GM12878 (cell line): ENCODE results near the gene KRTAP13-4. TPM values are rescaled to one million over a fixed set of nuclear protein-coding genes. Genes with fewer than 3 reads are reported as not detected.

Source experiments
- ATAC-seq: fragments of 200-7000 bp; cut with Tn5 transposase; 3 replicates; pipeline ENCODE4 v1.9.1; 2020; ENCODE audit warnings: mild to moderate bottlenecking, moderate library complexity
- BruUV-seq: library from RNA; stranded (reverse); fragments of 400-500 nt; replicated peaks from 2 replicates; lab custom pipeline; 2021; lab: Mats Ljungman, UMichigan
- CTCF ChIA-PET: fragments of 300-600 bp; sonication (Branson Sonifier 250); formaldehyde crosslinking; extraction: SDS; loops from one replicate; lab custom pipeline; 2021; ENCODE audit warnings: inconsistent platforms; lab: Yijun Ruan, JAX
- POLR2A ChIA-PET: fragments of 350-600 bp; formaldehyde crosslinking; extraction: SDS; loops from one replicate; lab custom pipeline; 2021; ENCODE audit warnings: inconsistent platforms; lab: Charles Lee
- RAD21 ChIA-PET: fragments of 300-600 bp; sonication (Branson Sonifier 250); formaldehyde crosslinking; loops from one replicate; lab custom pipeline; 2023; ENCODE audit warnings: antibody characterized with exemption; ENCODE audit not compliant: unreplicated experiment; lab: Charles Lee
- SMC1A ChIA-PET: fragments of 300-600 bp; sonication (Branson Sonifier 250); formaldehyde crosslinking; loops from one replicate; lab custom pipeline; 2023; ENCODE audit not compliant: unreplicated experiment, uncharacterized antibody; lab: Charles Lee
- DNase-seq: peaks from one replicate; pipeline ENCODE4 v3.0.0-alpha.2; 2011; ENCODE audit warnings: low read depth, low spot score
- FAIRE-seq: peaks from 3 replicates; lab custom pipeline; 2011; peaks lifted over from hg19 to GRCh38; lab: Jason Lieb, UNC
- H2AFZ ChIP-seq: 2 replicates; pipeline ENCODE4 v1.6.0; 2011; ENCODE audit warnings: low read depth, low read length, control low read depth; ENCODE audit not compliant: control insufficient read depth
- H3K27ac ChIP-seq: 2 replicates; pipeline ENCODE4 v1.5.1; 2011; ENCODE audit warnings: control low read depth; ENCODE audit not compliant: control insufficient read depth, insufficient read depth
- H3K27me3 ChIP-seq, 2 experiments: replicated peaks in 1 of 2; 2 replicates each; pipeline versions ENCODE4 v1.6.0 to v1.6.1; 2011; ENCODE audit warnings: low read length in 1 of 2; ENCODE audit not compliant: control insufficient read depth in 2 of 2, insufficient read depth in 2 of 2
- H3K36me3 ChIP-seq, 2 experiments: 2 replicates each; pipeline ENCODE4 v1.5.1; 2011; ENCODE audit warnings: low read length in 1 of 2; ENCODE audit not compliant: control insufficient read depth in 2 of 2, insufficient read depth in 2 of 2
- H3K4me1 ChIP-seq: 2 replicates; pipeline ENCODE4 v1.6.1; 2011; ENCODE audit warnings: mild to moderate bottlenecking, low read length, moderate library complexity, mixed read lengths; ENCODE audit not compliant: control insufficient read depth, insufficient read depth
- H3K4me2 ChIP-seq: 2 replicates; pipeline ENCODE4 v1.6.0; 2011; ENCODE audit warnings: control low read depth; ENCODE audit not compliant: control insufficient read depth, insufficient read depth
- H3K4me3 ChIP-seq: fragments of 200-600 bp; sonication (generic); 2 replicates; pipeline ENCODE4 v1.5.1; 2016
- H3K79me2 ChIP-seq: 2 replicates; pipeline ENCODE4 v1.6.0; 2011; ENCODE audit warnings: low read length; ENCODE audit not compliant: control insufficient read depth, insufficient read depth
- H3K9ac ChIP-seq: 2 replicates; pipeline ENCODE4 v1.8.0; 2011; ENCODE audit warnings: low read length, control low read depth, mixed read lengths; ENCODE audit not compliant: control insufficient read depth, insufficient read depth
- H3K9me3 ChIP-seq: replicated peaks from 3 replicates; pipeline ENCODE4 v1.5.1; 2011; ENCODE audit warnings: mild to moderate bottlenecking, low read length; ENCODE audit not compliant: control insufficient read depth, insufficient read depth
- H4K20me1 ChIP-seq: 2 replicates; pipeline ENCODE4 v1.6.0; 2011; ENCODE audit not compliant: control insufficient read depth, insufficient read depth
- BACH1 ChIP-seq: fragments of 450-650 bp; IDR thresholded peaks from 2 replicates; pipeline ENCODE4 v1.6.1; 2017; ENCODE audit warnings: mild to moderate bottlenecking, borderline replicate concordance
- BMI1 ChIP-seq: fragments of 450-650 bp; IDR thresholded peaks from 2 replicates; pipeline ENCODE4 v1.6.1; 2016; ENCODE audit warnings: mild to moderate bottlenecking, moderate library complexity, borderline replicate concordance
- FOXM1 ChIP-seq: IDR thresholded peaks from 2 replicates; pipeline ENCODE4 v1.6.1; 2012; ENCODE audit warnings: low read depth, mild to moderate bottlenecking, inconsistent platforms, low read length, moderate library complexity
- GATAD2B ChIP-seq: fragments of 450-650 bp; conservative IDR thresholded peaks from 2 replicates; pipeline ENCODE4 v1.6.1; 2017; ENCODE audit warnings: low read depth, mild to moderate bottlenecking, moderate library complexity
- HDGF ChIP-seq: fragments of 450-650 bp; IDR thresholded peaks from 2 replicates; pipeline ENCODE4 v1.6.1; 2016; ENCODE audit warnings: antibody characterized with exemption
- POLR2AphosphoS5 ChIP-seq: IDR thresholded peaks from 2 replicates; pipeline ENCODE4 v1.6.1; 2011; ENCODE audit warnings: mild to moderate bottlenecking, low read length, inconsistent platforms
- RELA ChIP-seq: fragments of 450-650 bp; IDR thresholded peaks from 2 replicates; pipeline ENCODE4 v1.8.0; 2014; ENCODE audit warnings: borderline replicate concordance; ENCODE audit not compliant: partially characterized antibody
- WGBS: methylation state at CpG from one replicate; pipeline ENCODE4 v1.1.6; 2016; ENCODE audit warnings: low lambda C conversion rate; ENCODE audit not compliant: insufficient replicate concordance, insufficient coverage; ENCODE audit errors: missing lambda C conversion rate; 5-methylcytosine and 5-hydroxymethylcytosine counted together
- in situ Hi-C: fragments of 300-500 bp; cut with MboI; formaldehyde crosslinking; loops from 9 replicates; pipeline ENCODE4 v1.14.3; 2018; ENCODE audit warnings: mixed read lengths
- intact Hi-C: fragments of 100-400 bp; cut with micrococcal nuclease; formaldehyde crosslinking; loops from one replicate; pipeline ENCODE4 v1.14.2; 2022; ENCODE audit not compliant: unreplicated experiment
- polyA plus RNA-seq, 11 experiments: library from polyadenylated mRNA; depleted of rRNA in 4 of 11; unstranded in 6 of 11; stranded (reverse) in 5 of 11; fragments of >200 nt; fragmentation: Nextera tagmentation in 4 of 11; fragmentation: Illumina TruSeq in 1 of 11; extraction: Ambion mirVana in 4 of 11; extraction: Trizol in 1 of 11; gene quantifications; 1 replicate in 1 of 11; 2 replicates in 10 of 11; pipeline versions ENCODE4 v1.2.1 to v1.2.3, GENCODE V29; 2011 to 2016; ENCODE audit warnings: inconsistent platforms in 2 of 11, missing spikeins in 2 of 11, low read depth in 1 of 11
- total RNA-seq, 4 experiments: library from RNA; depleted of rRNA in 3 of 4; stranded (reverse); fragments of >200 nt in 3 of 4; fragmentation: Illumina TruSeq in 1 of 4; extraction: Trizol in 1 of 4; gene quantifications; 2 replicates each; pipeline versions ENCODE4 v1.2.1 to v1.2.3, GENCODE V29; 2013 to 2021
- TF ChIP-seq, protein P1 (sequence below): fragments of 450-650 bp; IDR thresholded peaks from 2 replicates; pipeline ENCODE4 v1.6.1; 2018; ENCODE audit warnings: mild to moderate bottlenecking, low read depth, moderate library complexity; ENCODE audit not compliant: partially characterized antibody
- TF ChIP-seq, protein P2 (sequence below): fragments of 150-350 bp; IDR thresholded peaks from 2 replicates; pipeline ENCODE4 v1.6.1; 2016; ENCODE audit warnings: low read depth, low read length
- TF ChIP-seq, protein P3 (sequence below): fragments of 450-650 bp; IDR thresholded peaks from 2 replicates; pipeline ENCODE4 v1.6.1; 2017; ENCODE audit warnings: borderline replicate concordance
- TF ChIP-seq, protein P4 (sequence below), 3 experiments: IDR thresholded peaks in 2 of 3; conservative IDR thresholded peaks in 1 of 3; 2 replicates each; pipeline ENCODE4 v1.5.1; 2011; ENCODE audit warnings: low read depth in 3 of 3, low read length in 3 of 3, mild to moderate bottlenecking in 3 of 3, control low read depth in 2 of 3, moderate library complexity in 2 of 3, inconsistent platforms in 1 of 3, mixed read lengths in 1 of 3; ENCODE audit not compliant: control insufficient read depth in 2 of 3, insufficient read depth in 1 of 3; ENCODE audit errors: extremely low read depth in 1 of 3
- TF ChIP-seq, protein P5 (sequence below): fragments of 150-350 bp; IDR thresholded peaks from 2 replicates; pipeline ENCODE4 v1.6.1; 2014; ENCODE audit warnings: mild to moderate bottlenecking, low read depth, low read length

The KRTAP13-4 gene
- total and polyA plus RNA-seq, 10 of the 15 experiments (the other 5 are each of a cell fraction or from before 2014, with no cell fraction given) = not detected

DNA sequence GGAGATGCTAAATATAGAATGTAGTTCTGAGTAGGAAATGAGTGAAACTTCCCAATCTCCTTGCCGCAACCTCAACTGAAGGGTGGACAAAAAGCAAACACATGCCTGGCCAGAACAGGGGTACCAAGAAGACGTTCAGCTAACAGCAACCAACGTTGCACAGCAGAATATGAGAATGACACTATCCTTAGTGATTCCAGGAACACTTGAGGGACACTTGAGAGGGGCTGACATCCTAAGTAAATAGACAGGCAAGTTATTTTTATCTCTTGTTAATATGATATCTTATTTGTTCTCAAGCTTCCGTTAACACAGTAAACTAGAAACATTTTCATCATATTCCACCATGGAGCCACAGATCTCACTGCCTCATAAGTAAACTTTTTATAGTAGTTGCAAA lies 49.2 kb downstream of the KRTAP13-4 start (continued):
- TF ChIP-seq, protein P1, sequence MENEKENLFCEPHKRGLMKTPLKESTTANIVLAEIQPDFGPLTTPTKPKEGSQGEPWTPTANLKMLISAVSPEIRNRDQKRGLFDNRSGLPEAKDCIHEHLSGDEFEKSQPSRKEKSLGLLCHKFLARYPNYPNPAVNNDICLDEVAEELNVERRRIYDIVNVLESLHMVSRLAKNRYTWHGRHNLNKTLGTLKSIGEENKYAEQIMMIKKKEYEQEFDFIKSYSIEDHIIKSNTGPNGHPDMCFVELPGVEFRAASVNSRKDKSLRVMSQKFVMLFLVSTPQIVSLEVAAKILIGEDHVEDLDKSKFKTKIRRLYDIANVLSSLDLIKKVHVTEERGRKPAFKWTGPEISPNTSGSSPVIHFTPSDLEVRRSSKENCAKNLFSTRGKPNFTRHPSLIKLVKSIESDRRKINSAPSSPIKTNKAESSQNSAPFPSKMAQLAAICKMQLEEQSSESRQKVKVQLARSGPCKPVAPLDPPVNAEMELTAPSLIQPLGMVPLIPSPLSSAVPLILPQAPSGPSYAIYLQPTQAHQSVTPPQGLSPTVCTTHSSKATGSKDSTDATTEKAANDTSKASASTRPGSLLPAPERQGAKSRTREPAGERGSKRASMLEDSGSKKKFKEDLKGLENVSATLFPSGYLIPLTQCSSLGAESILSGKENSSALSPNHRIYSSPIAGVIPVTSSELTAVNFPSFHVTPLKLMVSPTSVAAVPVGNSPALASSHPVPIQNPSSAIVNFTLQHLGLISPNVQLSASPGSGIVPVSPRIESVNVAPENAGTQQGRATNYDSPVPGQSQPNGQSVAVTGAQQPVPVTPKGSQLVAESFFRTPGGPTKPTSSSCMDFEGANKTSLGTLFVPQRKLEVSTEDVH = no peak

DNA sequence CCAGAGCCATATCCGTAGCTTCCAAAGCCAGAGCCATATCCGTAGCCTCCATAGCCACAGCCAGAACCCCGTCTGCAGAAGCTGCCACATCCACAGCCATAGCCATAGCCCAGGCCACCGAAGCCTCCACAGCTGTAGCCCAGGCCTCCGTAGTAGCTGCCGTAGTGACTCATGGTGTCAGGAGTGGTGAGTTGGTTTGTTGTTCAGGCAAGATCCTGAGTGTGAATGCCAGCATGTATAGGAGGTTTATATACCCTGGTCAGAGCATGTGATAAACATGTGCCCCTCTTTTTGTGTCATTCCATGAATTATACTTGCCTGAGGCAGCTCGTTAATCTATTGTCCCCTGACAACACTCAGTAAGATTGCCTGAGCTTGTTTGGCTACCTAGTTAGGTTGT lies 50.1 kb downstream of the KRTAP13-4 start, which contains the start of gene KRTAP19-1:
Gene KRTAP19-1 (minus strand): TSS at position 223 of the 400 bp plus-strand sequence. CDS start 50 bp downstream, at position 173.
- ChIA-PET POLR2A (no interaction called here), CTCF (no interaction called here), SMC1A (no interaction called here), RAD21 (no interaction called here)
- Histone ChIP-seq H3K4me3 (no peak within 1 kb of the TSS), H3K79me2 (no peaks in the 10 kb centered on the region), H3K27me3 (no peaks in the 10 kb centered on the region), H3K9me3 (no peaks in the 10 kb centered on the region), H4K20me1 (no peaks in the 10 kb centered on the region), H2AFZ (no peak within 1 kb of the TSS), H3K36me3 (no peaks in the 10 kb centered on the region), H3K4me2 (no peak within 1 kb of the TSS), H3K4me1 (no peaks in the 10 kb centered on the region), H3K9ac (no peak within 1 kb of the TSS), H3K27ac (no peak within 1 kb of the TSS)
- FAIRE-seq = no peak
- no TSS peak for BruUV-seq
- in situ Hi-C loops = no loop called here
- intact Hi-C loops = no loop called here
- WGBS = 18% methylated on average over 7 of the region's 7 CpGs
- TF ChIP-seq BACH1 = no peak
- no peak for TF ChIP-seq BMI1
- TF ChIP-seq, protein P2, sequence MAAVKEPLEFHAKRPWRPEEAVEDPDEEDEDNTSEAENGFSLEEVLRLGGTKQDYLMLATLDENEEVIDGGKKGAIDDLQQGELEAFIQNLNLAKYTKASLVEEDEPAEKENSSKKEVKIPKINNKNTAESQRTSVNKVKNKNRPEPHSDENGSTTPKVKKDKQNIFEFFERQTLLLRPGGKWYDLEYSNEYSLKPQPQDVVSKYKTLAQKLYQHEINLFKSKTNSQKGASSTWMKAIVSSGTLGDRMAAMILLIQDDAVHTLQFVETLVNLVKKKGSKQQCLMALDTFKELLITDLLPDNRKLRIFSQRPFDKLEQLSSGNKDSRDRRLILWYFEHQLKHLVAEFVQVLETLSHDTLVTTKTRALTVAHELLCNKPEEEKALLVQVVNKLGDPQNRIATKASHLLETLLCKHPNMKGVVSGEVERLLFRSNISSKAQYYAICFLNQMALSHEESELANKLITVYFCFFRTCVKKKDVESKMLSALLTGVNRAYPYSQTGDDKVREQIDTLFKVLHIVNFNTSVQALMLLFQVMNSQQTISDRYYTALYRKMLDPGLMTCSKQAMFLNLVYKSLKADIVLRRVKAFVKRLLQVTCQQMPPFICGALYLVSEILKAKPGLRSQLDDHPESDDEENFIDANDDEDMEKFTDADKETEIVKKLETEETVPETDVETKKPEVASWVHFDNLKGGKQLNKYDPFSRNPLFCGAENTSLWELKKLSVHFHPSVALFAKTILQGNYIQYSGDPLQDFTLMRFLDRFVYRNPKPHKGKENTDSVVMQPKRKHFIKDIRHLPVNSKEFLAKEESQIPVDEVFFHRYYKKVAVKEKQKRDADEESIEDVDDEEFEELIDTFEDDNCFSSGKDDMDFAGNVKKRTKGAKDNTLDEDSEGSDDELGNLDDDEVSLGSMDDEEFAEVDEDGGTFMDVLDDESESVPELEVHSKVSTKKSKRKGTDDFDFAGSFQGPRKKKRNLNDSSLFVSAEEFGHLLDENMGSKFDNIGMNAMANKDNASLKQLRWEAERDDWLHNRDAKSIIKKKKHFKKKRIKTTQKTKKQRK = no peak
- no peak for TF ChIP-seq GATAD2B
- TF ChIP-seq, protein P3, sequence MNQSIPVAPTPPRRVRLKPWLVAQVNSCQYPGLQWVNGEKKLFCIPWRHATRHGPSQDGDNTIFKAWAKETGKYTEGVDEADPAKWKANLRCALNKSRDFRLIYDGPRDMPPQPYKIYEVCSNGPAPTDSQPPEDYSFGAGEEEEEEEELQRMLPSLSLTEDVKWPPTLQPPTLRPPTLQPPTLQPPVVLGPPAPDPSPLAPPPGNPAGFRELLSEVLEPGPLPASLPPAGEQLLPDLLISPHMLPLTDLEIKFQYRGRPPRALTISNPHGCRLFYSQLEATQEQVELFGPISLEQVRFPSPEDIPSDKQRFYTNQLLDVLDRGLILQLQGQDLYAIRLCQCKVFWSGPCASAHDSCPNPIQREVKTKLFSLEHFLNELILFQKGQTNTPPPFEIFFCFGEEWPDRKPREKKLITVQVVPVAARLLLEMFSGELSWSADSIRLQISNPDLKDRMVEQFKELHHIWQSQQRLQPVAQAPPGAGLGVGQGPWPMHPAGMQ = no peak
- no peak for TF ChIP-seq RELA
- TF ChIP-seq, protein P4, sequence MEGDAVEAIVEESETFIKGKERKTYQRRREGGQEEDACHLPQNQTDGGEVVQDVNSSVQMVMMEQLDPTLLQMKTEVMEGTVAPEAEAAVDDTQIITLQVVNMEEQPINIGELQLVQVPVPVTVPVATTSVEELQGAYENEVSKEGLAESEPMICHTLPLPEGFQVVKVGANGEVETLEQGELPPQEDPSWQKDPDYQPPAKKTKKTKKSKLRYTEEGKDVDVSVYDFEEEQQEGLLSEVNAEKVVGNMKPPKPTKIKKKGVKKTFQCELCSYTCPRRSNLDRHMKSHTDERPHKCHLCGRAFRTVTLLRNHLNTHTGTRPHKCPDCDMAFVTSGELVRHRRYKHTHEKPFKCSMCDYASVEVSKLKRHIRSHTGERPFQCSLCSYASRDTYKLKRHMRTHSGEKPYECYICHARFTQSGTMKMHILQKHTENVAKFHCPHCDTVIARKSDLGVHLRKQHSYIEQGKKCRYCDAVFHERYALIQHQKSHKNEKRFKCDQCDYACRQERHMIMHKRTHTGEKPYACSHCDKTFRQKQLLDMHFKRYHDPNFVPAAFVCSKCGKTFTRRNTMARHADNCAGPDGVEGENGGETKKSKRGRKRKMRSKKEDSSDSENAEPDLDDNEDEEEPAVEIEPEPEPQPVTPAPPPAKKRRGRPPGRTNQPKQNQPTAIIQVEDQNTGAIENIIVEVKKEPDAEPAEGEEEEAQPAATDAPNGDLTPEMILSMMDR (IDR thresholded peaks at IDR 0.05 in 2 of 3, conservative IDR thresholded peaks at IDR 0.05 in 1 of 3; ENCODE audit: control insufficient read depth in 2 of 3, extremely low read depth in 1 of 3, insufficient read depth in 1 of 3, low read depth in 3 of 3, low read length in 3 of 3) = no peak
- TF ChIP-seq POLR2AphosphoS5 = no peak
- TF ChIP-seq HDGF = no peak
- TF ChIP-seq, protein P5, sequence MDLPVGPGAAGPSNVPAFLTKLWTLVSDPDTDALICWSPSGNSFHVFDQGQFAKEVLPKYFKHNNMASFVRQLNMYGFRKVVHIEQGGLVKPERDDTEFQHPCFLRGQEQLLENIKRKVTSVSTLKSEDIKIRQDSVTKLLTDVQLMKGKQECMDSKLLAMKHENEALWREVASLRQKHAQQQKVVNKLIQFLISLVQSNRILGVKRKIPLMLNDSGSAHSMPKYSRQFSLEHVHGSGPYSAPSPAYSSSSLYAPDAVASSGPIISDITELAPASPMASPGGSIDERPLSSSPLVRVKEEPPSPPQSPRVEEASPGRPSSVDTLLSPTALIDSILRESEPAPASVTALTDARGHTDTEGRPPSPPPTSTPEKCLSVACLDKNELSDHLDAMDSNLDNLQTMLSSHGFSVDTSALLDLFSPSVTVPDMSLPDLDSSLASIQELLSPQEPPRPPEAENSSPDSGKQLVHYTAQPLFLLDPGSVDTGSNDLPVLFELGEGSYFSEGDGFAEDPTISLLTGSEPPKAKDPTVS = no peak
- no peak for TF ChIP-seq FOXM1
- no peak for DNase-seq
- ATAC-seq = no peak
